Bronchial epithelial cell (primary cell): ENCODE results near the gene GARIN5B. TPM values are rescaled to one million over a fixed set of nuclear protein-coding genes. Genes with fewer than 3 reads are reported as not detected.
A peak's percentile ranks its signal among the peaks of the same experiment; 100 is the strongest.

Experiments used
- DNase-seq: peaks from one replicate; pipeline ENCODE4 v3.0.0-alpha.2; 2010; ENCODE audit warnings: low read depth
- FAIRE-seq: peaks from 2 replicates; lab custom pipeline; 2011; peaks lifted over from hg19 to GRCh38; lab: Jason Lieb, UNC
- H3K27me3 ChIP-seq: 2 replicates; pipeline ENCODE4 v1.5.1; 2011; ENCODE audit warnings: low read length; ENCODE audit not compliant: control insufficient read depth, insufficient read depth
- H3K36me3 ChIP-seq: 2 replicates; pipeline ENCODE4 v1.5.1; 2011; ENCODE audit warnings: low read length; ENCODE audit not compliant: control insufficient read depth, insufficient read depth
- H3K4me3 ChIP-seq: 2 replicates; pipeline ENCODE4 v1.5.1; 2011; ENCODE audit warnings: mild to moderate bottlenecking, low read depth, low read length, control low read depth
- CTCF ChIP-seq: IDR thresholded peaks from 2 replicates; pipeline ENCODE4 v1.5.1; 2011; ENCODE audit warnings: mild to moderate bottlenecking, moderate library complexity, low read length, control low read depth, inconsistent platforms; ENCODE audit not compliant: insufficient read depth, severe bottlenecking
- total RNA-seq: library from RNA; depleted of rRNA; stranded (reverse); fragments of >200 nt; gene quantifications from 2 replicates; pipeline ENCODE4 v1.2.1, GENCODE V29; 2014

Gene GARIN5B
- total RNA-seq, 1 donor from 2014 or later = not detected

GRCh38 chr19:55389386-55390317 is 26.6 kb upstream of the GARIN5B start:
- TF ChIP-seq CTCF = no peak
- FAIRE-seq = no peak
- Histone ChIP-seq H3K27me3 (no peaks in the 10 kb centered on the region), H3K4me3 (no peak overlapping the region), H3K36me3 (peaks cover 32% of the 10 kb centered on the region)
- DNase-seq = no peak

GRCh38 chr19:55387736-55388497 is 24.9 kb upstream of the GARIN5B start:
- no peak for TF ChIP-seq CTCF
- DNase-seq = no peak
- Histone ChIP-seq H3K36me3 (peaks cover 32% of the 10 kb centered on the region), H3K27me3 (no peaks in the 10 kb centered on the region), H3K4me3 (no peak overlapping the region)
- no peak for FAIRE-seq

GRCh38 chr19:55386493-55386971 is 23.5 kb upstream of the GARIN5B start:
- peaks cover 32% of the 10 kb centered on the region for H3K36me3 ChIP-seq
- no peaks in the 10 kb centered on the region for H3K27me3 ChIP-seq
- TF ChIP-seq CTCF = no peak
- FAIRE-seq (no peak), DNase-seq (peak; percentile 26)
- H3K4me3 ChIP-seq = peak overlapping the region; percentile 77

GRCh38 chr19:55385724-55386492 is 22.8 kb upstream of the GARIN5B start, which contains the start of gene RPL28:
Gene RPL28, plus strand, starts transcription at chr19:55385932. Its CDS starts 426 bp downstream, at chr19:55386358.
- FAIRE-seq = no peak

More at GRCh38 chr19:55385724-55386492, 22.8 kb upstream of the GARIN5B start, which contains the start of gene RPL28:
- H3K36me3 ChIP-seq = peaks cover 32% of the 10 kb centered on the region
- peak; percentile 94 for DNase-seq
- no peaks in the 10 kb centered on the region for H3K27me3 ChIP-seq
- H3K4me3 ChIP-seq = peak within 1 kb of the TSS; percentile 77
- no peak for TF ChIP-seq CTCF
